ENCODE measurements around the gene TBC1D24. TPM values are rescaled to one million over a fixed set of nuclear protein-coding genes. Genes with fewer than 3 reads are reported as not detected.
A peak's percentile ranks its signal among the peaks of the same experiment; 100 is the strongest.

TBC1D24 gene
- polyA plus RNA-seq, 1 of the 3 experiments (the other 2 are of a cell fraction), result 6.7 TPM

DNA sequence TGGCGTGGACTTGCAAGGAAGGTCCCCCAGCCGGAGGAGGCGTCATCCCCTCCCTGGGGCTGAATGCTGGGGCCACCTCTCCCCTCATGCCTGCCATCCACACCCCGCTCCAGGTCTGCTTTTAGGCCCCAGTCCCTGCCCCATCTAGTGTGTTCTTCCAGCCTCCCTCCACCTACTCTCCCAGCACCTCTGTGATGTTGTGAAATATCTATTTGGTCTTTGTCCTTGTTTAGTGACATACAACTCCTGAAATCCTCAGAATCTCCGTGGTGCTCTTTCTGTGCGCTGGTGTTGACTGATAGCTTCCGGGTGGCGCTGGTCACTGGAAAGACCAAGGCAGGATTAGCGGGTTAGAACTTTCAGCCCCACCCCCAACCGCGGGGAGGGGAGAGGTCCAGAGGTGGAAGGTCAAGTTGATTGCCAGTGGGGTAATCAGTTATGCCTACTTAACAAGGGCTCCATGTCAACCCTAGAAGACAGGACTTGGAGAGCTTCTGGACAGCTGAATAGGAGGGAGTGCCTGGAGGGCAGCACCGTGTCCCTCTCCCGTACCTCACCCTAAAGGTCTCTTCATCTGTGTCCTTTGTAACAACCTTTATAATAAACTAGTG lies 10.1 kb downstream of the TBC1D24 start:
- Histone ChIP-seq H3K36me3 (replicated peaks in 1 of 2; ENCODE audit: control insufficient read depth in 1 of 2, insufficient read depth in 2 of 2, low read length in 1 of 2) (no peaks in the 10 kb centered on the region), H3K4me1 (ENCODE audit: control insufficient read depth in 1 of 2, insufficient read depth in 2 of 2, low read depth in 1 of 2, low read length in 1 of 2) (peaks cover 3 to 51% of the 10 kb centered on the region in 2 experiments; a peak in 3 of 4 replicates), H3K9ac (no peak overlapping the region), H3K4me3 (ENCODE audit: low read depth in 2 of 2, low read length in 1 of 2) (no peak overlapping the region), H3K27ac (ENCODE audit: low read depth in 2 of 2, low read length in 1 of 2) (peak overlapping the region in 1 of 2 experiments; percentile 86; a peak in 1 of 4 replicates), H3F3A (replicated peaks; ENCODE audit: insufficient read depth) (no peaks in the 10 kb centered on the region), H4K20me1 (ENCODE audit: insufficient read depth) (no peaks in the 10 kb centered on the region), H3K9me3 (no peaks in the 10 kb centered on the region), H2AFZ (ENCODE audit: low read depth) (no peak overlapping the region), H3K79me2 (ENCODE audit: insufficient read depth) (no peaks in the 10 kb centered on the region), H3K27me3 (ENCODE audit: insufficient read depth) (no peaks in the 10 kb centered on the region), H3K9me2 (no peaks in the 10 kb centered on the region), H3K4me2 (no peak overlapping the region)
- WGBS (ENCODE audit: low lambda C conversion rate), result 90% methylated on average over 12 of the region's 13 CpGs
- TF ChIP-seq TCF12 (IDR thresholded peaks at IDR 0.05) (no peak), CHD2 (IDR thresholded peaks at IDR 0.05; ENCODE audit: low read length, partially characterized antibody) (no peak), TAF1 (IDR thresholded peaks at IDR 0.05; ENCODE audit: borderline replicate concordance, low read depth, low read length) (no peak), TEAD4 (IDR thresholded peaks at IDR 0.05; ENCODE audit: borderline replicate concordance, insufficient read depth) (no peak), POLR2AphosphoS5 (IDR thresholded peaks at IDR 0.05; ENCODE audit: low read depth, low read length) (no peak), SMC3 (IDR thresholded peaks at IDR 0.05; ENCODE audit: low read depth, low read length) (no peak), FOXJ3 (CRISPR knock-in tag; IDR thresholded peaks at IDR 0.05) (no peak), YY1 (IDR thresholded peaks at IDR 0.05; ENCODE audit: low read depth) (no peak), MEF2A (IDR thresholded peaks at IDR 0.05; ENCODE audit: borderline replicate concordance, low read depth) (no peak), FOSL2 (IDR thresholded peaks at IDR 0.05; ENCODE audit: borderline replicate concordance, low read depth) (no peak), RAD21 (IDR thresholded peaks at IDR 0.05; ENCODE audit: low read length) (no peak), USF1 (IDR thresholded peaks at IDR 0.05; ENCODE audit: borderline replicate concordance, low read depth) (no peak), EZH2phosphoT487 (IDR thresholded peaks at IDR 0.05; ENCODE audit: borderline replicate concordance, low read depth) (no peak), RXRA (IDR thresholded peaks at IDR 0.05; ENCODE audit: borderline replicate concordance, low read depth) (no peak), MXI1 (IDR thresholded peaks at IDR 0.05; ENCODE audit: low read depth, low read length) (no peak), CTCF (IDR thresholded peaks at IDR 0.05) (no peak), JUND (IDR thresholded peaks at IDR 0.05) (no peak)
- TF ChIP-seq, protein P1, sequence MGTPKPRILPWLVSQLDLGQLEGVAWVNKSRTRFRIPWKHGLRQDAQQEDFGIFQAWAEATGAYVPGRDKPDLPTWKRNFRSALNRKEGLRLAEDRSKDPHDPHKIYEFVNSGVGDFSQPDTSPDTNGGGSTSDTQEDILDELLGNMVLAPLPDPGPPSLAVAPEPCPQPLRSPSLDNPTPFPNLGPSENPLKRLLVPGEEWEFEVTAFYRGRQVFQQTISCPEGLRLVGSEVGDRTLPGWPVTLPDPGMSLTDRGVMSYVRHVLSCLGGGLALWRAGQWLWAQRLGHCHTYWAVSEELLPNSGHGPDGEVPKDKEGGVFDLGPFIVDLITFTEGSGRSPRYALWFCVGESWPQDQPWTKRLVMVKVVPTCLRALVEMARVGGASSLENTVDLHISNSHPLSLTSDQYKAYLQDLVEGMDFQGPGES (IDR thresholded peaks at IDR 0.05; ENCODE audit: low read depth, low read length), result no peak
- TF ChIP-seq, protein P2, sequence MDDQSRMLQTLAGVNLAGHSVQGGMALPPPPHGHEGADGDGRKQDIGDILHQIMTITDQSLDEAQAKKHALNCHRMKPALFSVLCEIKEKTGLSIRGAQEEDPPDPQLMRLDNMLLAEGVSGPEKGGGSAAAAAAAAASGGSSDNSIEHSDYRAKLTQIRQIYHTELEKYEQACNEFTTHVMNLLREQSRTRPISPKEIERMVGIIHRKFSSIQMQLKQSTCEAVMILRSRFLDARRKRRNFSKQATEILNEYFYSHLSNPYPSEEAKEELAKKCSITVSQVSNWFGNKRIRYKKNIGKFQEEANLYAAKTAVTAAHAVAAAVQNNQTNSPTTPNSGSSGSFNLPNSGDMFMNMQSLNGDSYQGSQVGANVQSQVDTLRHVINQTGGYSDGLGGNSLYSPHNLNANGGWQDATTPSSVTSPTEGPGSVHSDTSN (IDR thresholded peaks at IDR 0.05), result no peak
- TF ChIP-seq, protein P3, sequence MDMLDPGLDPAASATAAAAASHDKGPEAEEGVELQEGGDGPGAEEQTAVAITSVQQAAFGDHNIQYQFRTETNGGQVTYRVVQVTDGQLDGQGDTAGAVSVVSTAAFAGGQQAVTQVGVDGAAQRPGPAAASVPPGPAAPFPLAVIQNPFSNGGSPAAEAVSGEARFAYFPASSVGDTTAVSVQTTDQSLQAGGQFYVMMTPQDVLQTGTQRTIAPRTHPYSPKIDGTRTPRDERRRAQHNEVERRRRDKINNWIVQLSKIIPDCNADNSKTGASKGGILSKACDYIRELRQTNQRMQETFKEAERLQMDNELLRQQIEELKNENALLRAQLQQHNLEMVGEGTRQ (IDR thresholded peaks at IDR 0.05; ENCODE audit: borderline replicate concordance, low read depth, low read length), result no peak
- no peak for DNase-seq
- CTCF ChIA-PET, result interaction anchor here (1.0 to 12.7 kb wide), 7 partner anchors 10 to 62 kb away, joined by 3 to 95 read pairs (median 11); partner anchors contain the start of genes CCNF and TBC1D24
- POLR2A ChIA-PET, result interaction anchor here (1.4 kb wide), 1 partner anchor 16 kb away, joined by 4 read pairs; no protein-coding TSS in a partner anchor
